HG02885 (cell line): ENCODE measurements around the gene RNPEP.
A peak's percentile ranks its signal among the peaks of the same experiment; 100 is the strongest.
"Not testable (repeated sequence)": the region's sequence is repeated elsewhere in the genome, so short reads cannot be mapped to it uniquely, and the experiment has no call there.

Experiments
- ATAC-seq: cut with Tn5 transposase; IDR thresholded peaks from one replicate; pipeline ENCODE4 v1.9.1; 2021; ENCODE audit warnings: mild to moderate bottlenecking; ENCODE audit not compliant: unreplicated experiment, poor library complexity

The RNPEP gene

GRCh38 chr1:202009326-202010179, 27.1 kb downstream of the RNPEP start:
- ATAC-seq: no peak

- ATAC-seq: peak; percentile 60
Measured at GRCh38 chr1:202010180-202011015, 27.9 kb downstream of the RNPEP start, which contains the start of gene ELF3. ELF3 (plus strand) TSS chr1:202010587; CDS start chr1:202011137, 550 bp downstream.

GRCh38 chr1:202011994-202012393, 29.5 kb downstream of the RNPEP start:
- no peak for ATAC-seq

- ATAC-seq: no peak
Measured at GRCh38 chr1:202012544-202013478, 30.4 kb downstream of the RNPEP start.

GRCh38 chr1:202013603-202014002, 31.2 kb downstream of the RNPEP start:
- ATAC-seq: no peak

GRCh38 chr1:202014060-202014459, 31.6 kb downstream of the RNPEP start:
- ATAC-seq: no peak

GRCh38 chr1:202014915-202015661, 32.6 kb downstream of the RNPEP start:
- ATAC-seq: no peak

- ATAC-seq: no peak
Measured at GRCh38 chr1:202015662-202015937, 33.2 kb downstream of the RNPEP start.

- ATAC-seq: no peak
Measured at GRCh38 chr1:202016022-202016810, 33.8 kb downstream of the RNPEP start.

- ATAC-seq: no peak
Measured at GRCh38 chr1:202016811-202017748, 34.6 kb downstream of the RNPEP start.

GRCh38 chr1:202017749-202018467, 35.5 kb downstream of the RNPEP start:
- no peak for ATAC-seq

GRCh38 chr1:202018468-202019234, 36.2 kb downstream of the RNPEP start:
- ATAC-seq: no peak

- not testable (repeated sequence) for ATAC-seq
Measured at GRCh38 chr1:202019235-202019558, 36.7 kb downstream of the RNPEP start.

GRCh38 chr1:202023001-202023433, 40.6 kb downstream of the RNPEP start:
- ATAC-seq: no peak

- ATAC-seq: no peak
Measured at GRCh38 chr1:202029171-202029665, 46.8 kb downstream of the RNPEP start.

GRCh38 chr1:202029727-202030126, 47.3 kb downstream of the RNPEP start:
- no peak for ATAC-seq
